Muscle of arm (tissue), 12 donors: ENCODE measurements around the gene NPAS3. TPM values are rescaled to one million over a fixed set of nuclear protein-coding genes. Genes with fewer than 3 reads are reported as not detected.

Source experiments
- DNase-seq: peaks from one replicate; pipeline ENCODE4 v3.0.0-alpha.2; 2013
- polyA plus RNA-seq, 12 donors: library from polyadenylated mRNA; unstranded; fragments of 120-200 nt; gene quantifications; one replicate each; pipeline ENCODE4 v1.2.1, GENCODE V29; 2013; ENCODE audit not compliant: insufficient read length in 12 of 12

NPAS3 gene
- polyA plus RNA-seq, 12 donors = 4.5 to 8.8 (median 5.7) TPM; not detected in 1

- no peak for DNase-seq
Observed at GRCh38 chr14:33755358-33755757, 816.7 kb downstream of the NPAS3 start.

DNA sequence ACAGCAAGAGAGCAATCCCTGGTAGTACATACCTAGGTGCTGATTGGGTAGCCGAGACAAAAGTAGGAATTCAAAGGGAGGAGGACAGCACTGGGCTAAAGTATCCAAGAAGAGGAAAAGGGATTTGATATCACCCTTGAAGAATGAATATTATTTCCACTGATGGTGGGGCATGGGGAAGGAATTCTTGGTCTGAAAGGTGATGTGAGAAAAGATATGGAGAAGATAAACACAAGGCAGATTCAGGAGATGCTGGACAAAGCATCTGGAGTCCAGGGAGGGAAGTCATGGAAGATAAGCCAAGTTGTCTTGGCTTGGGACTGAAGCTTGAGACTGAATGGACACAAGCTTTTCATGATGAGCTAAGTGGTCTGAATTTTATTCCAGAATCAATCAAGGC lies 818.2 kb downstream of the NPAS3 start:
- no peak for DNase-seq

GRCh38 chr14:33758547-33758946 lies 819.9 kb downstream of the NPAS3 start:
- no peak for DNase-seq

DNA sequence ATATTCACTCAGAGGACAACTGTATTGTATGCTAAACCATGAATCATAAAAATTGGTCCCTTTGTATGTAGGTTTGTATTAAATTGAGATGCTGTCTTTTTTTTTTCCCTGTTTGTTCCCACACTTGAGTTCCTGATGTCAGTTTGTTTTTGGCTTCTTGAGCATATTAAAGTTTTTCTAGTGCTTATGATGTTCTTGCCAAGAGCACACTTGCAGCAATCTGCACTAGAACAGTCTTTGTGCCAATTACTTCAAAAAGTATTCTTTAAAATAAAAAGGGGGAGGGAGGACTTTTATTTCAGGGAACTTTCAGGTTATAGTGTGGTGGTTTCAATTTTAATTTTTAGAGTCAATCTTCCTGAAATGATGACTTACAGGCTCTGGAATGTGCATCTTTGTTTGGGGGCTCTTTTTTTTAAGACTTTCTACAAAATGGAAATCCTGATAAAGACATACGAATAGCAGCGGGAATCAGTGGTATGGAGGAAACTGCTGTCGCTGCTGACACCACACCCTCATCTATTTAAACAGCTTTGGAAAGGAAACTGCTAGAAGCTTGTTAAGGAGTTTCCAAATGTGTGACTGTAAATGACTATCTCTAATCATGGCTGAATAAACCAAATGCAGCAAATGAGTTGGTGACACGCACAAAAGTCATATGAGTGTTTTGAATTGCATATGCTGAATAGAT lies 823.6 kb downstream of the NPAS3 start:
- DNase-seq = no peak

- peak; percentile 61 for DNase-seq
Observed at GRCh38 chr14:33764876-33765650, 826.4 kb downstream of the NPAS3 start.

DNA sequence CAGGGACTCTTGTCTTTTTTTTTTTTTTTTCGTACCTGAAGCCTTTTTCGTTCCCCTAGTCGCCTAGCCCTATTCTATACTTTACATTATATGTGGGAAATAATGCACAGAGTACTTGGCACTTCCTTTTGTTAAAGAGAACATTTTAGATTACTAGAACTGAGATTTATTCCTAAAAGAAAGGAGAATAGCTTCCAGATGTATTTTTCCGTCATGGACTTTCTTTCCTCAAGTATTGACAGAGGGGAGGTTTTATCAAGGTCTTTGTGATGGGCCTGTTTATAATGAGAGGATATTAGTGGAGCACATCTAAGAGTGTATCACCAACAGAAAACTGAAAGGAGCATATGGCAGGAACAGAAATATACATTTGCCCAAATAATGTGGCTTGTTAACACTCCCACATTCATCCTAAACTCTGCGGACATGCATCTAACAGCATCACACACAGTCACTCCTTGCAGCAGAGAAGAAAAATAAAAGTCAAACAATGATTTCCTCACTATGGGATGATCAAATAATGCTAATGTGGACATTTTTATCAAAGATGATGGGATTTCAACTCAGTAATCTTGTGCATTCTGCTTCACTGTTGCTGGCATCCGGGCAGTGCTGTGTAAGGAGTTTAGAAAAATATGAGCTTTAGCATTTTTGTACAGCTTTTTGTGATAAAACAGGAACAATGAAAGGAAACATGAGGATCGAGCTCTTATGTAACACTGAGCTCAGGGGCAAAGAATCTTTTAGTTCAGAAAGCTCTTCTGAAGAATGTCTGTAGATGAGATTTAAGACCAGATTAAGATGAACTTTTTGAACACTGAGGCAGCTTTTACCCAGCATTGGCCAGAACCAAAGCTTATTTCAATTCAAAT lies 829.1 kb downstream of the NPAS3 start:
- DNase-seq = no peak

DNA sequence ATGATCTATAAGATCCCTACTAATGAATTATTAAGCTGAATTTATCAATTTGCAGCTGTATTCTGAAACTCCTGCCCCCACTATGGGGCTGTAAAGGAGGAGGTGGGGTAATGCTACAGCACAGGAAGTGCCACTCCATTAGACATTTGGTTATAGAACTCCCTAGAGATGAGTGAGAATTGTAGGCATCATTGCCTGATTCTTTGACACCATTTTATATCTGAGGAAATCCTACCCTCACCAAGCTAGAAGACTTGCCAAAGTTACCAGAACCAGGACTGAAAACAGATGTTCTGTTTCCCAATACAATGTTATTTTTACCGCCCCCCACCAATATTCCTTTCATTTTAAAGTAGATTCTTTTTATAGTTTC lies 829.8 kb downstream of the NPAS3 start:
- no peak for DNase-seq

DNA sequence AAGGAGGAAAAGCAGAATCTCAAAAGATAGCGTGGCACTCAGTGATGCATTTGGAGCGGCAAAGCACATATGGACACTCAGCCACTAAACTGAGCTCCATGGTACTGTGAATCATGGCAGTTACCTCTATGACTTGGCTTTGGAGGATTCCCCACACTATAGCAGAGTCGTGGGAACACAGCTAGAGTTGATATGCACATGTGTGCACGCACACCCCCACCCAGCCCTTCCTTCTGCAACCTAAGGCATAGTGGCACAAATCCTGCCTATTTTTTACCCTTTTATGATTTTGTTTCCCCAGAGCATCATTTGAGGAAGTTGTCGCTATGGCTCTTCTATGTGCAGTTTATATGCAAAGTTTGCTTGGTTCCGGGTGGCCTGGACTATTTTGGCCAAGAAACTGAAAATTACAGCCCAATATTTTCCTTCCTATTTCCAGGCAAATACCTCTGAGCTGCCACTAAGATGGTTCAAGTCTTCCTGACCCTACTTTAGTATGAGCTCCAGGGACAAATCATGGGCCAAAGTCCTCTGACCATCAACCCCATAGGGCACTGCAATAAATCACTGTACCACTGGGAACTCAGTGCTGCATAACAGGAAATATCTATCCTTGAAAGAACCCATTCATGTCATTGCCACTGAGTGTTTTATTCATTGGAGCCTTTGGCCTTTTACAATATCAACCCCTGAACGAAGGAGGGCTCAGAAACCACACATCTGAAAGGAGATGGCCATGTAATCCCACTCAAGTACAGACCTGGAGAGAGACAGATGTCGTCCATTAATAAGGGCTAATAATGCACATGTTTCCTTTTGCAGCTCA lies 834.7 kb downstream of the NPAS3 start:
- DNase-seq = no peak

DNA sequence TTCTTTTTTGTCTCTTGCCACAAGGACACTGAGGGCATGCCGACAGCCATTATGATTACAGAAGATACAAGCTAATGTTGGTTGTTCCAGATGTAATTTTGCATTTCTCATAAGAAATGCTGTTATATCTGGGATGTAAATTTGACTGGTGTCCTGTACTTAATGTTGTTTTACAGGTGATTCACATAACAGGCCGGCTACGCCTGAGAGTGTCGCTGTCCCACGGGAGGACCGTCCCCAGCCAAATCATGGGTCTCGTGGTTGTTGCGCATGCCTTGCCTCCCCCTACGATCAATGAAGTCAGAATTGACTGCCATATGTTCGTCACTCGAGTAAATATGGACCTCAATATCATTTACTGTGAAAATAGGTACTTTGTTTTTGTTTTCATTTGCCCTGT lies 835.5 kb downstream of the NPAS3 start:
- no peak for DNase-seq

- DNase-seq = no peak
Observed at GRCh38 chr14:33774723-33775470, 836.2 kb downstream of the NPAS3 start.

DNA sequence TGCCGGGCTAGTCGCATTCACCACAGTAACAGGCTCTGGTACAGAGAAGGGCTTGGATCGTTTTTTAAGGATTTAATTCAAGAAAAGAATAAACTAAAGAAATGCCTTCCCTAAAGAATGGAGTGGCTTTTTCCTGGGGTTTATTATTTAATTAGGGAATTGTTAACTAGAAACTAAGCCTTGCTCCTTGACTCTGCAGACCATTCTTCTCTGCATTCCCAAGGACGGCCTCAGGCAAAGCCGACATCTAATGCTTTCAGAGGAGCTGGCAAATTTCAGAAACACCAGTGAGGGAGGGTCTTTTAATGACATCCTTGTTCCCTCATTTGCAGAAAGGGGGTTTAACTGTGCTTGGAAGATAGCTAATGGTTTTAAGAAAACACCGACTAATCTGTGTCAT lies 838.2 kb downstream of the NPAS3 start:
- DNase-seq = no peak

DNA sequence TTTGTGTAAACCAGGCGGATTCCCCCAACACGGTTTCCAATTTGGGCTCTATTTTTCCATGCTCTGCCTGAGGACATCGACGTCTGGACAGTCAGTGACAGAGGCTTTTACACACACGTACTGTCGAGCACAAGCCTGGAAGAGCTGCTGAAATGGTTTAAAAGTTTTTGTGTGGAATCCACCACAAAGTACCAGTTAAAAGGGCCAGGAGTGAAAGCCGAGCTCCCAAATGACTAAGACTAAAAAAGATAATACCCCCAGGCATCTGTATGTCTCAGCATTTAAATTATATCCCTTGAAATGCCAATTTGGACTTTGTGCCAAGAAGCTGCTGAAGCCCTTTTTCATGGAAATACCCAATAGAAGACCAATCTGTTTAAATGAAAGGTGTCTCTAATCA lies 839.0 kb downstream of the NPAS3 start:
- DNase-seq = no peak

DNA sequence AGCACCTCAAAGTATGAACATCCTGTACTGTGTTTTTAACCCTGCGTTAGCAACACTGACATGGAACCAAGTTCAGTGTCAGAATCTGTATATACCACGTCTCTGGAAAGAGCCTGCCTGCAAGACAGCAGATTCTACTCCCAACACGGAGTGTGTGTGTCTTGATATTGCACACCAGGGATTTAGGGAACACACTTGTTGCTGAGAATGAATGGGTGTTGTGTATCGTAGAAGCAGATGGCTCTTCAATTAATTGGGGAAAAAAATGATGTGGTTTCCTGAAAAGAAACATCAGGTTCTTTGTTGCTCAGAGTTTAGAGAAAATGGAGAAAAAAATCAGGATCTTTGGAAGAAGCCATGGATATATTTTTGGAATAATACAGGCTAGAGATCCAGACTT lies 841.4 kb downstream of the NPAS3 start:
- no peak for DNase-seq

GRCh38 chr14:33781236-33781635 lies 842.6 kb downstream of the NPAS3 start:
- DNase-seq = no peak

DNA sequence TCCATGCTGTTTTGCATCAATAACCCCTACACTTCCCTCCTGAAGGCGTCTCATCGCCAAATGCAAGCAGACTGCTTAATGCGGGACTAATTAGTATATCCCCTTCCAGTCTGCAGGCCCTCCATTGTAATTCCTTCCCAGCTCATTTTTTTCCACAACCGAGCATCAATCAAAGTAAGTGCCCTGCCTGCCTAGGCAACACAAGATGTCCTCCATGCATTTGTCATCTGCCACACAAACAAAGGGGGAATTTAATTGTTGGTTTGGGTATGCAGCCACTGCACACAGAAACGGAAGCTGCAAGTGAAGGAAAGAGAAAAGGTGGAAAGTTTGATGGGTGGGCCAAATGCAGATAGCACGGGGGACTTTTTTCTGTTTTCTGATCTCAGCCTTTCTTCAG lies 844.2 kb downstream of the NPAS3 start:
- DNase-seq = no peak

GRCh38 chr14:33786091-33786825 lies 847.6 kb downstream of the NPAS3 start:
- no peak for DNase-seq

DNA sequence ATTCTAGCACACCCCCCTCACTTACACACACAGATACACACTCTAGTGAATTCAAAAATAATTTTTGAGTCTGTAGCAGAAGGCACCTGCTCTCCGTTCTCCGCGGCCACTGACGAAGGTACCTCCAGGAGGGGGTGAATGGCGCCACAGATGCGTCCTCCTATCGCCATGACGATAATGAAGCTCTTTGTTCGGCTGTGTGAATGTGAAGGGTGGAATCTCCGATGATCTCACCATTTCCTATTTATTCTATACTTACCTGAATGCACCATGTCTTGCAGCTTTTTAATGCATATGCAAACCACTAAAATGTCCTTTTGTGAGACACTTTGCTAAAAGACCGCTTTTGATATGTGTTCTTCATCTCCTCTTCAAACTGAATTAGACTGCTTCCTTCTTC lies 849.5 kb downstream of the NPAS3 start:
- DNase-seq = no peak

- no peak for DNase-seq
Observed at GRCh38 chr14:33790996-33791395, 852.3 kb downstream of the NPAS3 start.

GRCh38 chr14:33792009-33792719 lies 853.5 kb downstream of the NPAS3 start:
- DNase-seq = no peak
